Measurements from ENCODE around the gene WSCD2.

Gene WSCD2

DNA sequence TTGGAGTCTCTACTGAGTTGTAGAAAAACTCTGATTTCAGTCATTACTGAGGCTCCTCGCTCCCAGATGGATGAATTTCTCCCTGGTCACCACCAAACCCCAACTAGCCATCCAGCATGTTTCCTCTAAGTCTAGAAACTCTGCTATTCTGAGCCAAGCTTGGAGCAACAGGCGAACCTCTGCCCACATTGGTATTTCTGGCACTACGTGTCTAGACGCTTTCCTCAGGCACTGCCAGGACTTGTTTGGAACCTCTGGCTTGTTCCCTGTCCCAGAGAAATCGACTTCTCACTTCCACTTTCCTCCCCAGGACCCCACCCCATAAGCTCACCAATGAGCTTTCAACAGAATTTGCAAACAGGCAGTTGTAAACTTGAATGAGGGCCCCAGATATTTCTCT lies 27.6 kb downstream of the WSCD2 start:
- peaks cover 15% of the 10 kb centered on the region for H3K27me3 Mint-ChIP-seq
- H3K27ac Mint-ChIP-seq, result no peak overlapping the region
- H3K4me1 Mint-ChIP-seq, result no peaks in the 10 kb centered on the region
- H3K36me3 Mint-ChIP-seq, result no peaks in the 10 kb centered on the region
- peaks cover 6% of the 10 kb centered on the region for H3K9me3 Mint-ChIP-seq
- H3K4me3 Mint-ChIP-seq, result no peak overlapping the region

- peaks cover 6% of the 10 kb centered on the region for H3K9me3 Mint-ChIP-seq
- no peaks in the 10 kb centered on the region for H3K36me3 Mint-ChIP-seq
- H3K27ac Mint-ChIP-seq, result no peak overlapping the region
- H3K27me3 Mint-ChIP-seq, result peaks cover 13% of the 10 kb centered on the region
- H3K4me3 Mint-ChIP-seq, result no peak overlapping the region
- H3K4me1 Mint-ChIP-seq, result no peaks in the 10 kb centered on the region
Measured at GRCh38 chr12:108157870-108158459, 28.9 kb downstream of the WSCD2 start.

DNA sequence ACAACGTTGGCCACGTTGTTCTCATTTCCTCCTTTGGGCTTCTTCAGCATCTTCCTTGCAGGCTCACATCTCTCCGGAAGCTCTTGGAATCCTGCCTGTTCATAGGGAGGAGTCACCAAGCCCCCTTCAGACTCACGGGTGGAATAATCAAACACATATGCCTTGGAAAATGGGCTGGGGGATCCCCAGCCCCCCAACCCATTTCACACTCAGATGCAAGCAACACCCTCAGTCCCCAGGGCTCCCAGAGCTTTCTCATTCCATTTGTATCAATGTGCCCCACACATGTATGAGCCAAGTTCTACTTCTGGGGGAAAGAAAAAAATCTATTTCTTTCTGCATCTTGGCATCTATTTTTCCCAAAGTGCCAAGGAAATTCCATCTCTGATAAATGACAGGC lies 33.1 kb downstream of the WSCD2 start:
- Mint-ChIP-seq H3K27me3 (peaks cover 2% of the 10 kb centered on the region), H3K4me1 (no peaks in the 10 kb centered on the region), H3K36me3 (no peaks in the 10 kb centered on the region), H3K27ac (no peak overlapping the region), H3K4me3 (no peak overlapping the region), H3K9me3 (no peaks in the 10 kb centered on the region)

- Mint-ChIP-seq H3K27ac (no peak overlapping the region), H3K9me3 (no peaks in the 10 kb centered on the region), H3K36me3 (no peaks in the 10 kb centered on the region), H3K4me3 (no peak overlapping the region), H3K4me1 (no peaks in the 10 kb centered on the region), H3K27me3 (peaks cover 14% of the 10 kb centered on the region)
Measured at GRCh38 chr12:108166505-108166904, 37.4 kb downstream of the WSCD2 start.

DNA sequence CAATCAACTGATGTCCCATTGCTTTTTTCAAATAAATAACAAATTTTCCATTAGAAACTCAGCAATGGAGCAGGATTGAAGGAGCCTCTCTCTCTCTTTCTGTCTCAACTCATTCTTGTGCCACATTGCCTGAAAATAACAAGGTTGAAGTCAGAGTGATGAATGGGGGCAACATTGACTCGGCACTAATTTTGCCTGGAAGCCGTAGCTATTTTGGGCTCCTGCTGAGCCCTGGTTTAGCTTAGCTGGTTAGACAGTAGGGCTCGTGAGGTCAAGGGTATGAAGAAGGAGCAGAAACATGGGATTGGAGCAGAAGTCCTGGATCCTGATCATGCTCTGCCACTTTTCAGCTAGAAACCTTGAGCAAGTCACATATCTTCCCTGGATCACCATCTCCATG lies 38.9 kb downstream of the WSCD2 start:
- no peak overlapping the region for H3K4me3 Mint-ChIP-seq
- H3K4me1 Mint-ChIP-seq, result no peaks in the 10 kb centered on the region
- no peaks in the 10 kb centered on the region for H3K9me3 Mint-ChIP-seq
- H3K27ac Mint-ChIP-seq, result no peak overlapping the region
- H3K36me3 Mint-ChIP-seq, result no peaks in the 10 kb centered on the region
- peaks cover 14% of the 10 kb centered on the region for H3K27me3 Mint-ChIP-seq

- no peaks in the 10 kb centered on the region for H3K36me3 Mint-ChIP-seq
- H3K4me1 Mint-ChIP-seq, result no peaks in the 10 kb centered on the region
- peaks cover 14% of the 10 kb centered on the region for H3K27me3 Mint-ChIP-seq
- H3K4me3 Mint-ChIP-seq, result no peak overlapping the region
- no peak overlapping the region for H3K27ac Mint-ChIP-seq
- no peaks in the 10 kb centered on the region for H3K9me3 Mint-ChIP-seq
Measured at GRCh38 chr12:108169708-108170107, 40.6 kb downstream of the WSCD2 start.

GRCh38 chr12:108170164-108170563 lies 41.1 kb downstream of the WSCD2 start:
- Mint-ChIP-seq H3K36me3 (no peaks in the 10 kb centered on the region), H3K27ac (no peak overlapping the region), H3K9me3 (no peaks in the 10 kb centered on the region), H3K4me1 (no peaks in the 10 kb centered on the region), H3K4me3 (no peak overlapping the region), H3K27me3 (peaks cover 14% of the 10 kb centered on the region)

DNA sequence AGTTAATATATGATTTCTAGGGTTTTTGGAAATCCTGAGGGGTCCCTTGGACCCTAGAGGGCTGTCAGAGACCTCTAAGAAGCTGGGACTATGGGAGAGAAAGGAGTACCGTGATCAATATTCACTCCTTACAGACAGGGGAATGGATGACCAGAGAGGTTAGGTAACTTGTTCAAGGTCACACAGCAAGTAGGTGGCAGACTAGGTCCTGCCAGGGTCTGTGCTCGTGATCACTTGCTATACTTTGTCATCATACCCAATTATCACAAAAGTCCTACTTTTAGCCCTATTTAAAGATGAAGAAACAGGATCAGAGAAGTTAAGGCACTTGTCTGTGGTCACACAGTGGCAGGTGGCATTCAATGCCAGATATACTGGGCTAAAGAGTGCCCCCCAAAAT lies 42.9 kb downstream of the WSCD2 start:
- H3K27ac Mint-ChIP-seq, result no peak overlapping the region
- H3K4me1 Mint-ChIP-seq, result no peaks in the 10 kb centered on the region
- no peaks in the 10 kb centered on the region for H3K9me3 Mint-ChIP-seq
- H3K27me3 Mint-ChIP-seq, result peaks cover 15% of the 10 kb centered on the region
- no peaks in the 10 kb centered on the region for H3K36me3 Mint-ChIP-seq
- H3K4me3 Mint-ChIP-seq, result no peak overlapping the region

- Mint-ChIP-seq H3K4me1 (no peaks in the 10 kb centered on the region), H3K36me3 (no peaks in the 10 kb centered on the region), H3K4me3 (no peak overlapping the region), H3K27me3 (peaks cover 14% of the 10 kb centered on the region), H3K27ac (no peak overlapping the region), H3K9me3 (no peaks in the 10 kb centered on the region)
Measured at GRCh38 chr12:108173160-108173559, 44.1 kb downstream of the WSCD2 start.

- no peaks in the 10 kb centered on the region for H3K36me3 Mint-ChIP-seq
- H3K9me3 Mint-ChIP-seq, result no peaks in the 10 kb centered on the region
- no peaks in the 10 kb centered on the region for H3K4me1 Mint-ChIP-seq
- no peak overlapping the region for H3K27ac Mint-ChIP-seq
- no peak overlapping the region for H3K4me3 Mint-ChIP-seq
- peaks cover 7% of the 10 kb centered on the region for H3K27me3 Mint-ChIP-seq
Measured at GRCh38 chr12:108173892-108174291, 44.8 kb downstream of the WSCD2 start.

- H3K9me3 Mint-ChIP-seq, result no peaks in the 10 kb centered on the region
- H3K27me3 Mint-ChIP-seq, result peaks cover 7% of the 10 kb centered on the region
- H3K27ac Mint-ChIP-seq, result no peak overlapping the region
- H3K4me1 Mint-ChIP-seq, result no peaks in the 10 kb centered on the region
- no peak overlapping the region for H3K4me3 Mint-ChIP-seq
- no peaks in the 10 kb centered on the region for H3K36me3 Mint-ChIP-seq
Measured at GRCh38 chr12:108174641-108175040, 45.6 kb downstream of the WSCD2 start.

DNA sequence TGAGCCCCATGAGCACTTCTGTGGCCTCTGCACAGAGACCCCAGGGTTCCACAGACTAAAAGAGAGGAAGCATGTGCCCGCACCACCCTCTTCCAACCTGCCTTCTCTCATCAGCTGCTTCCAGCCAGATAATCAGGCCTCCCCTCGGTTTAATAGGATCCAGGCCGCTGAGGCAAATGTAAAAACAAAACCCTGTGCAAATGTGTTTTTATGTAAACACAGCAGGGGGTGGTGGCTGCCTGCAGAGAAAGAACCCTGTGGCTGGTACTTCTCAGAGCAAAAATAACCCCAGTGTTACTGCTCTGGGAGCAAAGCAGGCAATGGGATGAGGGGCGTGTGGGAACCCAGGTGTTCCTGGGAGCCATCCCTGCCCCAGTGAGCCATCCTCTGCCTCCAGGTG lies 46.2 kb downstream of the WSCD2 start:
- peaks cover 7% of the 10 kb centered on the region for H3K27me3 Mint-ChIP-seq
- H3K9me3 Mint-ChIP-seq, result no peaks in the 10 kb centered on the region
- H3K4me3 Mint-ChIP-seq, result no peak overlapping the region
- no peak overlapping the region for H3K27ac Mint-ChIP-seq
- H3K36me3 Mint-ChIP-seq, result no peaks in the 10 kb centered on the region
- no peaks in the 10 kb centered on the region for H3K4me1 Mint-ChIP-seq

DNA sequence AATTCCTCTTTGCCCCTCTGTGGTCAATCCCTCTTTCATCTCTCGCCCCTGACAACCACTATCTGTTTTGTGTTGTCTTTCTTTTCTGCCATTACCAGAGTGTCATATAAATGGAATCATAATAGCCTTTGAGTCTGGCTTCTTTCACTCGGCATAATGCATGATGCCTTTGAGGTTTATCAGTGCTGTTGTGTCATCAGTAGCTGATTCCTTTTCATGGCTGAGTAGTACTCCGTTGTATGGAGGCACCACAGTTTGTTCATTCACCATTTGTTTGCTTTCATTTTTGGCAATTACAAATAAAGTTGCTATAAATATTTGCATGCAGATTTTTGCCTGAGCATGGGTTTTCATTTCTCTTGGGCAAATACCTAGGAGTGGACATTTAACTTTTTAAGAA lies 47.2 kb downstream of the WSCD2 start:
- no peaks in the 10 kb centered on the region for H3K4me1 Mint-ChIP-seq
- H3K27me3 Mint-ChIP-seq, result peaks cover 2% of the 10 kb centered on the region
- H3K4me3 Mint-ChIP-seq, result no peak overlapping the region

GRCh38 chr12:108177131-108177530 lies 48.0 kb downstream of the WSCD2 start:
- H3K4me1 Mint-ChIP-seq, result no peaks in the 10 kb centered on the region
- peaks cover 2% of the 10 kb centered on the region for H3K27me3 Mint-ChIP-seq
- no peak overlapping the region for H3K4me3 Mint-ChIP-seq
- H3K27ac Mint-ChIP-seq, result no peak overlapping the region
- no peaks in the 10 kb centered on the region for H3K9me3 Mint-ChIP-seq
- H3K36me3 Mint-ChIP-seq, result no peaks in the 10 kb centered on the region

More for the DNA sequence above, 47.2 kb downstream of the WSCD2 start:
- Mint-ChIP-seq H3K9me3 (no peaks in the 10 kb centered on the region), H3K36me3 (no peaks in the 10 kb centered on the region), H3K27ac (no peak overlapping the region)

DNA sequence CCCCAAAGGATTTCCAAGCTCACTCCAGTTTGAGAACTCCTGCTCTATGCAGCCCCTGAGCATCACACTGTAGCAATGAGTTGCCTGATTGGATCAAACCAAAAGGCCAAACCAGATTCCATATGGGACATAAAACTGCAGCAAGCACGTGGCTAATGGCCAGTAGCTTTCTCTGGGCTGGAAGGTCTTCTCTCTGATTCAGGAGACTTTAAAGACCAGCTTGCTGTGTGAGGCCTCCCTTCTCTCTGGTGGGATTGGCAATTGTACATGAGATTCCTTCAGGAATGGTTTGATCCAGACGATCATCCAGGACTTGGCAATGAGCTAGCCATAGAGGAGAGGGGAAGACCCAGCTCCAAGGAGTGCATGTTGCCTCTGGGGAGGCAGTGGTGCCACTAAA lies 50.2 kb downstream of the WSCD2 start:
- Mint-ChIP-seq H3K4me3 (no peak overlapping the region), H3K4me1 (no peaks in the 10 kb centered on the region), H3K9me3 (no peaks in the 10 kb centered on the region), H3K36me3 (no peaks in the 10 kb centered on the region), H3K27ac (no peak overlapping the region), H3K27me3 (peaks cover 2% of the 10 kb centered on the region)

DNA sequence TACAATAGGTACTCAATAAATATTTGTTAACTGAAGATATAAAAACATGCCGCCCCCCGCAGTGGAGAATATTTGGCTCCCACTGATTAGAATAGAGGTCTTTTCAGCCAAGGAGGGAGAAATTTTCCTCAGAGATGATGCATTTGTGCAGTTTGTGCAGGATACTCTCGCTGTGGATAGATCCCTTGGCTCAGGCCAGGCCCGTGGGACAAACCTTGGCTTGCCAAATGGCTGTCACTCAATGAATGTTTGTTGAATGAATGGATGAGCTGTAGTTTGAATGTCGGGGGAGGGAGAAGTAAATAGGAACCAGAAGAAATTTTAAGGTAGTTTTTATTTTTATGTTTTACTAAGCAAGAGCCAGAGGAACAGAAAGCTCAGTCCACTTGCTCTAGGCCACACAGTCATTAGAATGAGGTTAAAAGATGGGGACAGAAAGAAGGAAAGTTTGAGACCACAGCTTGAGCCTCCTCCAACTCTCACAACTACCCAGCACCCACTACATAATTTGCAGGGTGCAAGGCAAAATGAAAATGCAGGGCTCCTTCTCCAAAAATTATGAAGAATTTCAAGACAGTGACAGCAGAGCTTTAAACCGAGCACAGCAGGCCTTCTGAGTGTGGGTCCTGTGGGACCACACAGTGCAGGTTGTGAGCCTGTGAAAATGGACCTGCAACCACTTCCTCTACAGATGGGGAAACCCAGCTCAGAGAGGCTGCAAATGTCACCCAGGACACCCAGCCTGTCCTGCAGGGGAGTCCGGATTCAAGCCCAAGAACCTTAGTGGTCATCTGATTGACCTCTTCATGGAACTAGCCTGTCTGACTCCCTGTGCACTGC lies 51.4 kb downstream of the WSCD2 start:
- Mint-ChIP-seq H3K36me3 (no peaks in the 10 kb centered on the region), H3K27me3 (peaks cover 2% of the 10 kb centered on the region), H3K9me3 (no peaks in the 10 kb centered on the region), H3K4me3 (no peak overlapping the region), H3K4me1 (no peaks in the 10 kb centered on the region), H3K27ac (no peak overlapping the region)

DNA sequence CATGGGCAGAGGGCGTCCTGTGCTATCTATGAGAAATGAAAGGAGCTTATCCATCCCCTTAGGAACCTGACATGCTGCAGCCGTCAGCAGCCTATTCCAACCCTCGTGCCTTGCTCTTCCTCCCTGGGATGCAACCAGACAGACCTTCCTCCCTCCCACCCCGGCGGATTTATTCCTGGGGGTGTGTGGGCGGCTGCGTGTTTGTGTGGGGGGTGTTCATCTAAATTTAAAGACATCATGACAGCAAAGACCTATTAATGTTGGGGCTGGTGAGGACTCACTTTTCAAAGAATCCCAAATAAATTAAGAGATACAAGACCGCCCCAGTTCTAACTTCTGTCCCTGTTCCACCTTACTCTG lies 52.0 kb downstream of the WSCD2 start:
- no peaks in the 10 kb centered on the region for H3K9me3 Mint-ChIP-seq
- H3K27ac Mint-ChIP-seq, result no peak overlapping the region
- H3K4me1 Mint-ChIP-seq, result no peaks in the 10 kb centered on the region
- H3K27me3 Mint-ChIP-seq, result peaks cover 2% of the 10 kb centered on the region
- H3K36me3 Mint-ChIP-seq, result no peaks in the 10 kb centered on the region
- no peak overlapping the region for H3K4me3 Mint-ChIP-seq
